Parathyroid adenoma (tissue), 2 donors: Measurements from ENCODE around the gene PTPN23.

Experiments
- H2AFZ ChIP-seq: fragments of 300-600 bp; sonication (generic); one replicate; pipeline ENCODE4 v1.7.0; 2017; ENCODE audit warnings: antibody characterized with exemption, mild to moderate bottlenecking
- H3K27ac ChIP-seq: fragments of 300-600 bp; sonication (generic); one replicate; pipeline ENCODE4 v1.7.0; 2017
- H3K27me3 ChIP-seq: fragments of 300-600 bp; sonication (generic); one replicate; pipeline ENCODE4 v1.7.0; 2017; ENCODE audit warnings: low read length; ENCODE audit not compliant: control insufficient read depth, insufficient read depth
- H3K36me3 ChIP-seq: fragments of 300-600 bp; sonication (generic); one replicate; pipeline ENCODE4 v1.7.0; 2017; ENCODE audit warnings: low read length; ENCODE audit not compliant: control insufficient read depth, insufficient read depth
- H3K4me1 ChIP-seq: fragments of 300-600 bp; sonication (generic); one replicate; pipeline ENCODE4 v1.7.0; 2017; ENCODE audit warnings: control low read depth
- H3K4me2 ChIP-seq: fragments of 300-600 bp; sonication (generic); one replicate; pipeline ENCODE4 v1.7.0; 2017; ENCODE audit warnings: low read length
- H3K4me3 ChIP-seq: fragments of 300-600 bp; sonication (generic); one replicate; pipeline ENCODE4 v1.7.0; 2017; ENCODE audit warnings: low read depth, low read length
- H3K79me2 ChIP-seq: fragments of 300-600 bp; sonication (generic); one replicate; pipeline ENCODE4 v1.7.0; 2017; ENCODE audit warnings: control low read depth
- H3K9ac ChIP-seq: fragments of 300-600 bp; sonication (generic); one replicate; pipeline ENCODE4 v1.7.0; 2017; ENCODE audit warnings: mild to moderate bottlenecking
- H3K9me3 ChIP-seq: fragments of 300-600 bp; sonication (generic); one replicate; pipeline ENCODE4 v1.7.0; 2017; ENCODE audit warnings: low read length; ENCODE audit not compliant: control insufficient read depth
- CTCF ChIP-seq: fragments of 300-600 bp; sonication (generic); IDR thresholded peaks from one replicate; pipeline ENCODE4 v1.7.0; 2017; ENCODE audit warnings: antibody characterized with exemption, mild to moderate bottlenecking
- donor health status: primary hyperparathyroidism.

Gene PTPN23

GRCh38 chr3:47398228-47398627 is 17.4 kb downstream of the PTPN23 start:
- H3K9ac ChIP-seq, result no peak overlapping the region
- H3K4me2 ChIP-seq, result no peak overlapping the region
- peaks cover 42% of the 10 kb centered on the region for H3K79me2 ChIP-seq
- no peaks in the 10 kb centered on the region for H3K27me3 ChIP-seq
- H3K9me3 ChIP-seq, result no peaks in the 10 kb centered on the region
- H2AFZ ChIP-seq, result no peak overlapping the region
- no peak overlapping the region for H3K27ac ChIP-seq
- no peak for TF ChIP-seq CTCF
- no peaks in the 10 kb centered on the region for H3K36me3 ChIP-seq
- H3K4me3 ChIP-seq, result no peak overlapping the region
- peaks cover 30% of the 10 kb centered on the region for H3K4me1 ChIP-seq

- no peak for TF ChIP-seq CTCF
Measured at GRCh38 chr3:47399016-47399415, 18.2 kb downstream of the PTPN23 start.

GRCh38 chr3:47399531-47400270 is 18.9 kb downstream of the PTPN23 start:
- TF ChIP-seq CTCF, result no peak
- no peak overlapping the region for H3K4me3 ChIP-seq
- peaks cover 19% of the 10 kb centered on the region for H3K4me1 ChIP-seq
- H3K9me3 ChIP-seq, result no peaks in the 10 kb centered on the region
- H3K36me3 ChIP-seq, result no peaks in the 10 kb centered on the region
- no peak overlapping the region for H3K4me2 ChIP-seq
- H3K27me3 ChIP-seq, result no peaks in the 10 kb centered on the region
- peaks cover 57% of the 10 kb centered on the region for H3K79me2 ChIP-seq
- H3K9ac ChIP-seq, result no peak overlapping the region
- no peak overlapping the region for H2AFZ ChIP-seq
- H3K27ac ChIP-seq, result no peak overlapping the region

More at GRCh38 chr3:47399016-47399415, 18.2 kb downstream of the PTPN23 start:
- peaks cover 50% of the 10 kb centered on the region for H3K79me2 ChIP-seq
- no peak overlapping the region for H3K27ac ChIP-seq
- H2AFZ ChIP-seq, result no peak overlapping the region
- no peaks in the 10 kb centered on the region for H3K27me3 ChIP-seq
- H3K4me2 ChIP-seq, result no peak overlapping the region
- no peak overlapping the region for H3K4me3 ChIP-seq
- H3K36me3 ChIP-seq, result no peaks in the 10 kb centered on the region
- H3K4me1 ChIP-seq, result peaks cover 24% of the 10 kb centered on the region
- no peak overlapping the region for H3K9ac ChIP-seq
- no peaks in the 10 kb centered on the region for H3K9me3 ChIP-seq

- Histone ChIP-seq H3K27me3 (no peaks in the 10 kb centered on the region), H3K9ac (no peak overlapping the region), H3K36me3 (no peaks in the 10 kb centered on the region), H3K4me1 (peaks cover 4% of the 10 kb centered on the region), H3K4me2 (no peak overlapping the region), H3K79me2 (peaks cover 35% of the 10 kb centered on the region), H2AFZ (no peak overlapping the region), H3K27ac (no peak overlapping the region), H3K9me3 (no peaks in the 10 kb centered on the region), H3K4me3 (no peak overlapping the region)
- TF ChIP-seq CTCF, result no peak
Measured at GRCh38 chr3:47404431-47404876, 23.6 kb downstream of the PTPN23 start.
